ENCODE results near the gene UACA. TPM values are rescaled to one million over a fixed set of nuclear protein-coding genes. Genes with fewer than 3 reads are reported as not detected.
A peak's percentile ranks its signal among the peaks of the same experiment; 100 is the strongest.

Gene UACA
- total RNA-seq, 1 donor from 2014 or later: 18.2 TPM

- no peak for FAIRE-seq
- Histone ChIP-seq H3K4me3 (ENCODE audit: low read depth, low read length) (no peak overlapping the region), H3K36me3 (ENCODE audit: control insufficient read depth, insufficient read depth, low read length) (no peaks in the 10 kb centered on the region), H3K27me3 (ENCODE audit: control insufficient read depth, insufficient read depth, low read length) (no peaks in the 10 kb centered on the region)
- DNase-seq (ENCODE audit: low read depth): no peak
- TF ChIP-seq CTCF (IDR thresholded peaks at IDR 0.05; ENCODE audit: insufficient read depth, low read length, severe bottlenecking): no peak
Measured at GRCh38 chr15:70788114-70789049, 25.0 kb upstream of the UACA start.

GRCh38 chr15:70786996-70787395 is 23.6 kb upstream of the UACA start:
- DNase-seq (ENCODE audit: low read depth) (no peak), FAIRE-seq (no peak)

GRCh38 chr15:70783610-70784022 is 20.3 kb upstream of the UACA start:
- Histone ChIP-seq H3K27me3 (ENCODE audit: control insufficient read depth, insufficient read depth, low read length) (no peaks in the 10 kb centered on the region), H3K36me3 (ENCODE audit: control insufficient read depth, insufficient read depth, low read length) (no peaks in the 10 kb centered on the region), H3K4me3 (ENCODE audit: low read depth, low read length) (no peak overlapping the region)
- no peak for TF ChIP-seq CTCF (IDR thresholded peaks at IDR 0.05; ENCODE audit: insufficient read depth, low read length, severe bottlenecking)
- DNase-seq (ENCODE audit: low read depth) (peak; percentile 75), FAIRE-seq (no peak)

More at GRCh38 chr15:70786996-70787395, 23.6 kb upstream of the UACA start:
- no peaks in the 10 kb centered on the region for H3K27me3 ChIP-seq (ENCODE audit: control insufficient read depth, insufficient read depth, low read length)
- no peak overlapping the region for H3K4me3 ChIP-seq (ENCODE audit: low read depth, low read length)
- no peaks in the 10 kb centered on the region for H3K36me3 ChIP-seq (ENCODE audit: control insufficient read depth, insufficient read depth, low read length)
- TF ChIP-seq CTCF (IDR thresholded peaks at IDR 0.05; ENCODE audit: insufficient read depth, low read length, severe bottlenecking): no peak

GRCh38 chr15:70783041-70783440 is 19.7 kb upstream of the UACA start:
- FAIRE-seq: no peak
- DNase-seq (ENCODE audit: low read depth): no peak
- H3K4me3 ChIP-seq (ENCODE audit: low read depth, low read length): no peak overlapping the region
- H3K36me3 ChIP-seq (ENCODE audit: control insufficient read depth, insufficient read depth, low read length): no peaks in the 10 kb centered on the region
- no peaks in the 10 kb centered on the region for H3K27me3 ChIP-seq (ENCODE audit: control insufficient read depth, insufficient read depth, low read length)
- no peak for TF ChIP-seq CTCF (IDR thresholded peaks at IDR 0.05; ENCODE audit: insufficient read depth, low read length, severe bottlenecking)

- H3K4me3 ChIP-seq (ENCODE audit: low read depth, low read length): no peak overlapping the region
- DNase-seq (ENCODE audit: low read depth) (peak; percentile 77), FAIRE-seq (no peak)
- no peaks in the 10 kb centered on the region for H3K27me3 ChIP-seq (ENCODE audit: control insufficient read depth, insufficient read depth, low read length)
- H3K36me3 ChIP-seq (ENCODE audit: control insufficient read depth, insufficient read depth, low read length): no peaks in the 10 kb centered on the region
- TF ChIP-seq CTCF (IDR thresholded peaks at IDR 0.05; ENCODE audit: insufficient read depth, low read length, severe bottlenecking): no peak
Measured at GRCh38 chr15:70781236-70781635, 17.9 kb upstream of the UACA start.

Data from bronchial epithelial cell (primary cell).